GM23338 (cell line): Measurements from ENCODE around the gene AURKAIP1. TPM values are rescaled to one million over a fixed set of nuclear protein-coding genes. Genes with fewer than 3 reads are reported as not detected.

Experiments used
- ATAC-seq: fragments of 200-7000 bp; cut with Tn5 transposase; 3 replicates; pipeline ENCODE4 v1.9.1; 2020
- DNase-seq: peaks from one replicate; pipeline ENCODE4 v3.0.0-alpha.2; 2015; ENCODE audit warnings: low spot score
- H2AFZ ChIP-seq: fragments of 200-600 bp; sonication (generic); 2 replicates; pipeline ENCODE4 v1.8.0; 2016; ENCODE audit warnings: antibody characterized with exemption, mild to moderate bottlenecking, moderate library complexity
- H3F3A ChIP-seq: fragments of 200-600 bp; sonication (generic); replicated peaks from 2 replicates; pipeline ENCODE4 v1.8.0; 2017; ENCODE audit warnings: antibody characterized with exemption, mixed run types, low read depth
- H3K27ac ChIP-seq: fragments of 200-600 bp; sonication (generic); 2 replicates; pipeline ENCODE4 v1.6.1; 2016; ENCODE audit warnings: low read depth
- H3K27me3 ChIP-seq: fragments of 200-600 bp; sonication (generic); 2 replicates; pipeline ENCODE4 v1.8.0; 2016; ENCODE audit warnings: mild to moderate bottlenecking, mixed run types, moderate library complexity; ENCODE audit not compliant: insufficient read depth
- H3K36me3 ChIP-seq: fragments of 200-600 bp; sonication (generic); 2 replicates; pipeline ENCODE4 v1.8.0; 2016; ENCODE audit warnings: mild to moderate bottlenecking; ENCODE audit not compliant: insufficient read depth
- H3K4me1 ChIP-seq: fragments of 200-600 bp; sonication (generic); 2 replicates; pipeline ENCODE4 v1.8.0; 2016; ENCODE audit warnings: mild to moderate bottlenecking, moderate library complexity; ENCODE audit not compliant: insufficient read depth
- H3K4me2 ChIP-seq: fragments of 200-600 bp; sonication (generic); 2 replicates; pipeline ENCODE4 v1.7.1; 2017; ENCODE audit warnings: mixed run types
- H3K4me3 ChIP-seq: fragments of 200-600 bp; sonication (generic); 2 replicates; pipeline ENCODE4 v1.6.1; 2016; ENCODE audit warnings: mixed run types
- H3K79me2 ChIP-seq: fragments of 200-600 bp; sonication (generic); replicated peaks from 2 replicates; pipeline ENCODE4 v1.8.0; 2017; ENCODE audit warnings: mild to moderate bottlenecking; ENCODE audit not compliant: insufficient read depth
- H3K9me2 ChIP-seq: fragments of 200-600 bp; sonication (generic); 2 replicates; pipeline ENCODE4 v1.8.0; 2017; ENCODE audit not compliant: insufficient read depth
- H4K20me1 ChIP-seq: fragments of 200-600 bp; sonication (generic); replicated peaks from 2 replicates; pipeline ENCODE4 v1.8.0; 2017; ENCODE audit warnings: mild to moderate bottlenecking; ENCODE audit not compliant: insufficient read depth
- H3K27ac Mint-ChIP-seq: 2 replicates; pipeline ENCODE4 v1.8.0; 2020; ENCODE audit warnings: inconsistent platforms, mild to moderate bottlenecking, moderate library complexity, mixed read lengths
- H3K27me3 Mint-ChIP-seq: 3 replicates; pipeline ENCODE4 v1.8.0; 2022; ENCODE audit warnings: low read depth, mild to moderate bottlenecking, moderate library complexity, mixed read lengths, inconsistent platforms; ENCODE audit not compliant: insufficient read depth, poor library complexity
- H3K36me3 Mint-ChIP-seq: 3 replicates; pipeline ENCODE4 v1.8.0; 2021; ENCODE audit warnings: low read depth, mild to moderate bottlenecking, inconsistent platforms, moderate library complexity, mixed read lengths
- H3K4me1 Mint-ChIP-seq: 3 replicates; pipeline ENCODE4 v1.8.0; 2020; ENCODE audit warnings: mild to moderate bottlenecking, inconsistent platforms, mixed read lengths
- H3K4me3 Mint-ChIP-seq: 3 replicates; pipeline ENCODE4 v1.8.0; 2021; ENCODE audit warnings: moderate library complexity, mild to moderate bottlenecking, inconsistent platforms, mixed read lengths
- H3K9me3 Mint-ChIP-seq: 3 replicates; pipeline ENCODE4 v1.8.0; 2020; ENCODE audit warnings: moderate library complexity, mild to moderate bottlenecking, inconsistent platforms, mixed read lengths
- CREB1 ChIP-seq: fragments of 250-450 bp; sonication (Bioruptor Pico); IDR thresholded peaks from 2 replicates; pipeline ENCODE4 v1.5.0; 2020; ENCODE audit warnings: low read depth, mild to moderate bottlenecking, moderate library complexity
- CTCF ChIP-seq, 2 experiments: fragments of 200-600 bp in 1 of 2; sonication (generic) in 1 of 2; conservative IDR thresholded peaks; 2 replicates each; pipeline versions ENCODE4 v1.5.1 to v1.6.1; 2016 to 2017; ENCODE audit warnings: antibody characterized with exemption in 2 of 2, low read depth in 2 of 2, mild to moderate bottlenecking in 2 of 2, moderate library complexity in 1 of 2
- ETS1 ChIP-seq: IDR thresholded peaks from 2 replicates; pipeline ENCODE4 v1.6.1; 2016; ENCODE audit warnings: antibody characterized with exemption
- EZH2 ChIP-seq: fragments of 200-600 bp; sonication (generic); IDR thresholded peaks from one replicate; pipeline ENCODE4 v1.8.0; 2017; ENCODE audit warnings: antibody characterized with exemption, mild to moderate bottlenecking, low read depth; ENCODE audit not compliant: unreplicated experiment
- EZH2phosphoT487 ChIP-seq: fragments of 200-600 bp; sonication (generic); IDR thresholded peaks from one replicate; pipeline ENCODE4 v1.8.1; 2018; ENCODE audit warnings: antibody characterized with exemption; ENCODE audit not compliant: unreplicated experiment
- JUNB ChIP-seq: IDR thresholded peaks from one replicate; pipeline ENCODE4 v1.6.1; 2016; ENCODE audit warnings: antibody characterized with exemption; ENCODE audit not compliant: unreplicated experiment
- NANOG ChIP-seq: IDR thresholded peaks from 2 replicates; pipeline ENCODE4 v1.6.1; 2016; ENCODE audit warnings: antibody characterized with exemption, borderline replicate concordance
- POLR2AphosphoS5 ChIP-seq: IDR thresholded peaks from 2 replicates; pipeline ENCODE4 v1.6.1; 2016; ENCODE audit warnings: antibody characterized with exemption, low read depth
- REST ChIP-seq: IDR thresholded peaks from one replicate; pipeline ENCODE4 v1.6.1; 2018; ENCODE audit warnings: antibody characterized with exemption; ENCODE audit not compliant: unreplicated experiment
- STAT1 ChIP-seq: IDR thresholded peaks from one replicate; pipeline ENCODE4 v1.6.1; 2016; ENCODE audit warnings: antibody characterized with exemption; ENCODE audit not compliant: unreplicated experiment
- ZNF114 ChIP-seq: fragments of 250-450 bp; sonication (Bioruptor Pico); IDR thresholded peaks from 2 replicates; pipeline ENCODE4 v1.5.0; 2020; ENCODE audit warnings: mild to moderate bottlenecking, moderate library complexity
- ZNF331 ChIP-seq: fragments of 250-450 bp; sonication (Bioruptor Pico); IDR thresholded peaks from 2 replicates; pipeline ENCODE4 v1.5.0; 2020; ENCODE audit warnings: low read depth, mild to moderate bottlenecking, moderate library complexity
- ZNF462 ChIP-seq: fragments of 250-450 bp; sonication (Bioruptor Pico); IDR thresholded peaks from 2 replicates; pipeline ENCODE4 v1.5.0; 2020; ENCODE audit warnings: mild to moderate bottlenecking, moderate library complexity
- polyA plus RNA-seq: library from polyadenylated mRNA; unstranded; fragments of >200 nt; fragmentation: Nextera tagmentation; extraction: Ambion mirVana; gene quantifications from 2 replicates; pipeline ENCODE4 v1.2.1, GENCODE V29; 2016
- total RNA-seq: library from RNA; depleted of rRNA; stranded (reverse); fragments of >200 nt; shearing (Covaris generic); gene quantifications from 2 replicates; pipeline ENCODE4 v1.2.3, GENCODE V29; 2014

Gene AURKAIP1
- total and polyA plus RNA-seq, 2 experiments from 2014 or later: 167 to 355 TPM

- no peak overlapping the region for H2AFZ ChIP-seq
- H3K4me3 ChIP-seq: no peak overlapping the region
- Mint-ChIP-seq H3K27ac (no peak overlapping the region), H3K27me3 (peaks cover 13% of the 10 kb centered on the region), H3K36me3 (no peaks in the 10 kb centered on the region; the same call in 1 of the 3 replicates), H3K4me1 (peaks cover 28% of the 10 kb centered on the region), H3K4me3 (no peak overlapping the region), H3K9me3 (no peaks in the 10 kb centered on the region; the same call in 1 of the 3 replicates)
- TF ChIP-seq JUNB (no peak), ZNF462 (CRISPR knock-in tag) (no peak), NANOG (no peak), STAT1 (no peak), REST (no peak), POLR2AphosphoS5 (no peak), CTCF (conservative IDR thresholded peaks at IDR 0.05; ENCODE audit: low read depth in 2 of 2) (no peak), ZNF114 (no peak), ETS1 (no peak), CREB1 (CRISPR knock-in tag) (no peak), EZH2 (no peak), ZNF331 (no peak), EZH2phosphoT487 (no peak)
- DNase-seq (no peak), ATAC-seq (no peak)
- no peaks in the 10 kb centered on the region for H3K79me2 ChIP-seq
- peaks cover 16% of the 10 kb centered on the region; the same call in 1 of the 2 replicates for H3F3A ChIP-seq
- no peak overlapping the region for H3K4me2 ChIP-seq
- no peak overlapping the region for H3K27ac ChIP-seq
- no peaks in the 10 kb centered on the region for H4K20me1 ChIP-seq
- H3K9me2 ChIP-seq: no peaks in the 10 kb centered on the region
- H3K4me1 ChIP-seq: peaks cover 31% of the 10 kb centered on the region
- no peaks in the 10 kb centered on the region for H3K36me3 ChIP-seq
- H3K27me3 ChIP-seq: 0 out of 2 replicates have a peak, but pooled peaks cover 2% of the 10 kb centered on the region
Observed at GRCh38 chr1:1423245-1423597, 48.2 kb upstream of the AURKAIP1 start.
